ENCODE measurements around the gene CCDC24.

Gene CCDC24

GRCh38 chr1:43991476-43992231 is at the start of gene CCDC24:
TSS of gene CCDC24 (plus strand) at chr1:43991599. CDS start at chr1:43991879, 280 bp downstream.
- TF ChIP-seq TCF12 (IDR thresholded peaks at IDR 0.05; ENCODE audit: low read depth) (no peak), EGR1 (IDR thresholded peaks at IDR 0.05) (no peak), EP300 (IDR thresholded peaks at IDR 0.05; ENCODE audit: borderline replicate concordance) (no peak), NFIC (IDR thresholded peaks at IDR 0.05) (peak; percentile 33; the same call in 1 of the 2 replicates), TEAD4 (IDR thresholded peaks at IDR 0.05) (no peak), MAX (IDR thresholded peaks at IDR 0.05) (peak; percentile 73; the same call in 1 of the 2 replicates), ZBTB7A (IDR thresholded peaks at IDR 0.05; ENCODE audit: low read depth) (0 out of 2 replicates have a peak, but pooled peaks have one; percentile 41), CREB1 (IDR thresholded peaks at IDR 0.05; ENCODE audit: low read depth) (no peak)

- TF ChIP-seq TAF1 (IDR thresholded peaks at IDR 0.05; ENCODE audit: low read depth), result no peak
- no peak for TF ChIP-seq NFIC (IDR thresholded peaks at IDR 0.05)
- no peak for TF ChIP-seq ZBTB7A (IDR thresholded peaks at IDR 0.05; ENCODE audit: low read depth)
- TF ChIP-seq RAD21 (IDR thresholded peaks at IDR 0.05; ENCODE audit: low read depth), result no peak
- no peak for TF ChIP-seq TCF12 (IDR thresholded peaks at IDR 0.05; ENCODE audit: low read depth)
- no peak for TF ChIP-seq YY1 (IDR thresholded peaks at IDR 0.05; ENCODE audit: low read depth)
- TF ChIP-seq REST (IDR thresholded peaks at IDR 0.05; ENCODE audit: low read depth), result no peak
- no peak for TF ChIP-seq CREB1 (IDR thresholded peaks at IDR 0.05; ENCODE audit: low read depth)
- no peak for TF ChIP-seq USF1 (IDR thresholded peaks at IDR 0.05)
- TF ChIP-seq CEBPB (IDR thresholded peaks at IDR 0.05), result no peak
- no peak for TF ChIP-seq TEAD4 (IDR thresholded peaks at IDR 0.05)
- TF ChIP-seq FOXM1 (IDR thresholded peaks at IDR 0.05; ENCODE audit: borderline replicate concordance, low read depth), result no peak
- TF ChIP-seq MAX (IDR thresholded peaks at IDR 0.05), result no peak
- TF ChIP-seq EP300 (IDR thresholded peaks at IDR 0.05; ENCODE audit: borderline replicate concordance), result no peak
- TF ChIP-seq EGR1 (IDR thresholded peaks at IDR 0.05), result no peak
Measured at GRCh38 chr1:43942411-43942810, 49.0 kb upstream of the CCDC24 start.

- TF ChIP-seq FOXM1 (IDR thresholded peaks at IDR 0.05; ENCODE audit: borderline replicate concordance, low read depth) (no peak), ZBTB7A (IDR thresholded peaks at IDR 0.05; ENCODE audit: low read depth) (no peak), USF1 (IDR thresholded peaks at IDR 0.05) (no peak), REST (IDR thresholded peaks at IDR 0.05; ENCODE audit: low read depth) (no peak), YY1 (IDR thresholded peaks at IDR 0.05; ENCODE audit: low read depth) (no peak), TAF1 (IDR thresholded peaks at IDR 0.05; ENCODE audit: low read depth) (no peak), NFIC (IDR thresholded peaks at IDR 0.05) (no peak), RAD21 (IDR thresholded peaks at IDR 0.05; ENCODE audit: low read depth) (no peak)
Measured at GRCh38 chr1:43944860-43945259, 46.5 kb upstream of the CCDC24 start.

- no peak for TF ChIP-seq TEAD4 (IDR thresholded peaks at IDR 0.05)
- no peak for TF ChIP-seq CEBPB (IDR thresholded peaks at IDR 0.05)
- TF ChIP-seq FOXM1 (IDR thresholded peaks at IDR 0.05; ENCODE audit: borderline replicate concordance, low read depth), result no peak
- no peak for TF ChIP-seq TAF1 (IDR thresholded peaks at IDR 0.05; ENCODE audit: low read depth)
- TF ChIP-seq EP300 (IDR thresholded peaks at IDR 0.05; ENCODE audit: borderline replicate concordance), result no peak
- no peak for TF ChIP-seq NFIC (IDR thresholded peaks at IDR 0.05)
- TF ChIP-seq TCF12 (IDR thresholded peaks at IDR 0.05; ENCODE audit: low read depth), result no peak
- TF ChIP-seq EGR1 (IDR thresholded peaks at IDR 0.05), result no peak
- TF ChIP-seq RAD21 (IDR thresholded peaks at IDR 0.05; ENCODE audit: low read depth), result no peak
- no peak for TF ChIP-seq MAX (IDR thresholded peaks at IDR 0.05)
- TF ChIP-seq CREB1 (IDR thresholded peaks at IDR 0.05; ENCODE audit: low read depth), result no peak
- no peak for TF ChIP-seq ZBTB7A (IDR thresholded peaks at IDR 0.05; ENCODE audit: low read depth)
- TF ChIP-seq USF1 (IDR thresholded peaks at IDR 0.05), result no peak
- TF ChIP-seq REST (IDR thresholded peaks at IDR 0.05; ENCODE audit: low read depth), result no peak
- TF ChIP-seq YY1 (IDR thresholded peaks at IDR 0.05; ENCODE audit: low read depth), result no peak
Measured at GRCh38 chr1:43945674-43946235, 45.6 kb upstream of the CCDC24 start.
